ENCODE results near the gene IL1RAP. TPM values are rescaled to one million over a fixed set of nuclear protein-coding genes. Genes with fewer than 3 reads are reported as not detected.
A peak's percentile ranks its signal among the peaks of the same experiment; 100 is the strongest.

Gene IL1RAP
- total RNA-seq, 4 donors from 2014 or later, result 3.4 to 6.9 (median 4.9) TPM

GRCh38 chr3:190580417-190580816 is 66.5 kb downstream of the IL1RAP start:
- DNase-seq, result no peak
- no peaks in the 10 kb centered on the region for H3K27me3 ChIP-seq
- H3K4me1 ChIP-seq, result no peaks in the 10 kb centered on the region
- H3K36me3 ChIP-seq, result no peaks in the 10 kb centered on the region
- no peak overlapping the region for H3K4me3 ChIP-seq
- H3K9me3 ChIP-seq, result no peaks in the 10 kb centered on the region
- TF ChIP-seq POLR2A (IDR thresholded peaks at IDR 0.05), result no peak
- TF ChIP-seq, protein P1, sequence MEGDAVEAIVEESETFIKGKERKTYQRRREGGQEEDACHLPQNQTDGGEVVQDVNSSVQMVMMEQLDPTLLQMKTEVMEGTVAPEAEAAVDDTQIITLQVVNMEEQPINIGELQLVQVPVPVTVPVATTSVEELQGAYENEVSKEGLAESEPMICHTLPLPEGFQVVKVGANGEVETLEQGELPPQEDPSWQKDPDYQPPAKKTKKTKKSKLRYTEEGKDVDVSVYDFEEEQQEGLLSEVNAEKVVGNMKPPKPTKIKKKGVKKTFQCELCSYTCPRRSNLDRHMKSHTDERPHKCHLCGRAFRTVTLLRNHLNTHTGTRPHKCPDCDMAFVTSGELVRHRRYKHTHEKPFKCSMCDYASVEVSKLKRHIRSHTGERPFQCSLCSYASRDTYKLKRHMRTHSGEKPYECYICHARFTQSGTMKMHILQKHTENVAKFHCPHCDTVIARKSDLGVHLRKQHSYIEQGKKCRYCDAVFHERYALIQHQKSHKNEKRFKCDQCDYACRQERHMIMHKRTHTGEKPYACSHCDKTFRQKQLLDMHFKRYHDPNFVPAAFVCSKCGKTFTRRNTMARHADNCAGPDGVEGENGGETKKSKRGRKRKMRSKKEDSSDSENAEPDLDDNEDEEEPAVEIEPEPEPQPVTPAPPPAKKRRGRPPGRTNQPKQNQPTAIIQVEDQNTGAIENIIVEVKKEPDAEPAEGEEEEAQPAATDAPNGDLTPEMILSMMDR (IDR thresholded peaks at IDR 0.05), result no peak
- H3K27ac ChIP-seq, result no peak overlapping the region

DNA sequence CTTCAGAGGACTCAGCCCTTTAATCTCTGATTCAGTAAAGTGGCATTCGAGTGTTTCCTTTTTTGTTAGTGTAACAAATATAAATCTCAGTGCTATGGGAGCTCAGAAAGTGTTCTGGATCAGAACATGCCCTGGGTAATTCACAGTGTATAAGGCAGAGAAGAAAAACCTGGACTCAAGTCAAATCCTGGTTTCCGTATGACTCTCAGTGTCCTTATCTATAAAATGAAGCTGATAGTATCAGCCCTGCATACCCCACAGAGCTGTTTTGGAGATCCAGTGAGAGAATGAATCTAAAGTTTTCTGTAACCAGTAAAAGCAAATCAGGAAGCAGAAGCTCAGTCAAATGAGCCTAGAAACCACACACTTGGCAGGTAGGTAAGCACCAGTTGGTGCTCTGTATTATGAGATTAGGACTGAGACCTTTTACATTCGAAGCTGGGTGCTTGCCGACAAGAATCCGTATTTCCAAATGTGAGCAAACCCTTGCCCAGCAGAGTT is 67.2 kb downstream of the IL1RAP start:
- no peak for DNase-seq
- no peaks in the 10 kb centered on the region for H3K36me3 ChIP-seq
- TF ChIP-seq, protein P1 (IDR thresholded peaks at IDR 0.05), result no peak
- TF ChIP-seq POLR2A (IDR thresholded peaks at IDR 0.05), result no peak

GRCh38 chr3:190582667-190583066 is 68.8 kb downstream of the IL1RAP start:
- H3K4me1 ChIP-seq, result no peaks in the 10 kb centered on the region
- TF ChIP-seq, protein P1 (IDR thresholded peaks at IDR 0.05), result no peak
- TF ChIP-seq POLR2A (IDR thresholded peaks at IDR 0.05), result no peak
- H3K4me3 ChIP-seq, result no peak overlapping the region
- H3K27me3 ChIP-seq, result no peaks in the 10 kb centered on the region
- H3K9me3 ChIP-seq, result no peaks in the 10 kb centered on the region
- no peak overlapping the region for H3K27ac ChIP-seq
- no peaks in the 10 kb centered on the region for H3K36me3 ChIP-seq
- DNase-seq, result no peak

More for the DNA sequence above, 67.2 kb downstream of the IL1RAP start:
- Histone ChIP-seq H3K4me3 (no peak overlapping the region), H3K9me3 (no peaks in the 10 kb centered on the region), H3K27ac (no peak overlapping the region), H3K4me1 (no peaks in the 10 kb centered on the region), H3K27me3 (no peaks in the 10 kb centered on the region)

GRCh38 chr3:190585805-190586630 is 72.1 kb downstream of the IL1RAP start:
- no peaks in the 10 kb centered on the region for H3K36me3 ChIP-seq
- no peaks in the 10 kb centered on the region for H3K27me3 ChIP-seq
- DNase-seq, result peak in 1 of 3 donors; percentile 48
- TF ChIP-seq, protein P1 (IDR thresholded peaks at IDR 0.05), result no peak
- TF ChIP-seq POLR2A (IDR thresholded peaks at IDR 0.05), result no peak
- H3K27ac ChIP-seq, result no peak overlapping the region
- no peaks in the 10 kb centered on the region for H3K9me3 ChIP-seq
- no peak overlapping the region for H3K4me3 ChIP-seq
- no peaks in the 10 kb centered on the region for H3K4me1 ChIP-seq

DNA sequence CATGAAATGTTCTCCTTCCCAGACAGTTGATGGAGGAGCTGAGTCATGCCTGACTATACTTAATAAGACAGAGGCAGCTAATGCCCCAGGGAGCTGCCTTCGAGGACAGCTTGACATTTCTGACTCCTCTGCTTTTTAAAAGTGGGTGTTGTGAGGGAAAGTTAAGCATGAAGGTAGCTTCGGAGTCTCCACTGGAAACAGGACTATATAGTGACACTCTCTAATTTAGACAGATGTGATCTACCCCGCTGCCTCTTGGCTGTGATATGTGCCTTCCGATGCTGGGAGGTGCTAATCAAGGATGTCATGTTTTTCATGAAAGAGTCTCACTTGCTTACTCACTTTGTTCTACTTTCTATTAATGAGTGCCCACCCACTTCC is 72.7 kb downstream of the IL1RAP start:
- Histone ChIP-seq H3K36me3 (no peaks in the 10 kb centered on the region), H3K9me3 (no peaks in the 10 kb centered on the region), H3K27ac (no peak overlapping the region), H3K27me3 (no peaks in the 10 kb centered on the region), H3K4me1 (no peaks in the 10 kb centered on the region), H3K4me3 (no peak overlapping the region)
- DNase-seq, result no peak
- TF ChIP-seq, protein P1 (IDR thresholded peaks at IDR 0.05), result no peak
- no peak for TF ChIP-seq POLR2A (IDR thresholded peaks at IDR 0.05)
